ENCODE measurements around the gene STXBP5. TPM values are rescaled to one million over a fixed set of nuclear protein-coding genes. Genes with fewer than 3 reads are reported as not detected.

STXBP5 gene
- total RNA-seq, 2 experiments from 2014 or later = 17.6 to 17.7 TPM

DNA sequence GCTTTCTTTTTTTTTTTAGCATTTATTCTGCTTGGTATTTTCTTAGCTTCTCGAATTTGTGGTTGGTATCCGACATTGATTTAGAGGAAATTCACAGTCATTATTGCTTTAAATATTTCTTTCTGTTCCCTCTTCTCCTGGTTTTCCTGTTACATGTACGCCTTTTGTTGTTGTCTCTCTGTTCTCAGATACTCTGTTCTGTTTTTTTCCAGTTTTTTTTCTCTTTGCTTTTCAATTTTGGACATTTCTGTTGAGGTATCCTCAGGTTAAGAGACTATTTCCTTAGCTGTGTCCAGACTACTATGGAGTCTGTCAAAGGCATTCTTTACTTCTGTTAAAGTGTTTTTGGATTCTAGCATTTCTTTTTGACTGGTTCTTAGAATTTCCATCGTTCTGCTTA is 17.5 kb downstream of the STXBP5 start:
- Mint-ChIP-seq H3K4me1 (peaks cover 14% of the 10 kb centered on the region), H3K36me3 (ENCODE audit: low read depth) (peaks cover 38% of the 10 kb centered on the region), H3K9me3 (no peaks in the 10 kb centered on the region), H3K27ac (no peak overlapping the region), H3K4me3 (no peak overlapping the region), H3K27me3 (no peaks in the 10 kb centered on the region)
- CTCF ChIA-PET = interaction anchor here (0.6 to 0.7 kb wide), 2 partner anchors 87 to 231 kb away, joined by 3 read pairs; no protein-coding TSS in a partner anchor
- DNase-seq = no peak
- POLR2A ChIA-PET = no interaction called here

DNA sequence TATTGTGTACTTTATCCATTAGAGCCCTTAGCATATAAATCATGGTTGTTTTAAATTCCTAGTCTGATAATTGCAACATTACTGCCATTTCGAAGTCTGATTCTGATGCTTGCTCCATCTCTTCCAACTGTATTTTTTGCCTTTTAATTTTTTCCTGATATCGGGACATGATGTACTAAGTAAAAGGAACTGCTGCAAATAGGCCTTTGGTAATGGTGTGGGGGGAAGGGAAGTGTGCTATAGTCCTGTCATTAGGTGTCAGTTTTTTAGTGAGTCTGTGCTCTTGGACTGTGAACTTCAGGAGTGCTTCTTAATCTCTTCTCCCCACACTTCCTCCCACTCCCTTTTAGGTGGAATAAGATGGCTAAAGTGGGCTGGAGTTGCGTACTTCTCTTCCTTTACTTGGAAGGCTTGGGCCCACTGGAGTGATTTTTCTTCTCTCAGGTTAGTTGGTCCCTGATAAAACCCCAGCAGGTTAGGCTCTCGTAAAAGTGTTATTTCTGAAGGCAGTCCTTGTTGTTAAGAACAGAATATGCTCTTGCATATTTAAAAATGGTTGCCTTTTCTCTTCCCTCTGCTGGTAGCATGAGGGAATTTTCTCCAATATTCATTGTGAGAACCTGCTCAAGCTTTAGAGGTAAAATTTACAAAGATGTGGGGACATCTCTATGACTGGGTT is 18.1 kb downstream of the STXBP5 start:
- ChIA-PET POLR2A (no interaction called here), CTCF (interaction anchor here (0.7 to 1.1 kb wide), 2 partner anchors 23 to 86 kb away, joined by 3 read pairs; no protein-coding TSS in a partner anchor)
- H3K4me1 Mint-ChIP-seq = peaks cover 14% of the 10 kb centered on the region
- H3K27me3 Mint-ChIP-seq = no peaks in the 10 kb centered on the region
- H3K36me3 Mint-ChIP-seq (ENCODE audit: low read depth) = peaks cover 36% of the 10 kb centered on the region
- no peak overlapping the region for H3K27ac Mint-ChIP-seq
- no peak overlapping the region for H3K4me3 Mint-ChIP-seq
- no peak for DNase-seq
- H3K9me3 Mint-ChIP-seq = no peaks in the 10 kb centered on the region

- peaks cover 20% of the 10 kb centered on the region for H3K4me1 Mint-ChIP-seq
- no peak overlapping the region for H3K4me3 Mint-ChIP-seq
- H3K36me3 Mint-ChIP-seq (ENCODE audit: low read depth) = peaks cover 32% of the 10 kb centered on the region
- no peak for DNase-seq
- ChIA-PET POLR2A (no interaction called here), CTCF (no interaction called here)
- no peaks in the 10 kb centered on the region for H3K9me3 Mint-ChIP-seq
- no peak overlapping the region for H3K27ac Mint-ChIP-seq
- H3K27me3 Mint-ChIP-seq = no peaks in the 10 kb centered on the region
Observed at GRCh38 chr6:147223736-147224135, 19.5 kb downstream of the STXBP5 start.

DNA sequence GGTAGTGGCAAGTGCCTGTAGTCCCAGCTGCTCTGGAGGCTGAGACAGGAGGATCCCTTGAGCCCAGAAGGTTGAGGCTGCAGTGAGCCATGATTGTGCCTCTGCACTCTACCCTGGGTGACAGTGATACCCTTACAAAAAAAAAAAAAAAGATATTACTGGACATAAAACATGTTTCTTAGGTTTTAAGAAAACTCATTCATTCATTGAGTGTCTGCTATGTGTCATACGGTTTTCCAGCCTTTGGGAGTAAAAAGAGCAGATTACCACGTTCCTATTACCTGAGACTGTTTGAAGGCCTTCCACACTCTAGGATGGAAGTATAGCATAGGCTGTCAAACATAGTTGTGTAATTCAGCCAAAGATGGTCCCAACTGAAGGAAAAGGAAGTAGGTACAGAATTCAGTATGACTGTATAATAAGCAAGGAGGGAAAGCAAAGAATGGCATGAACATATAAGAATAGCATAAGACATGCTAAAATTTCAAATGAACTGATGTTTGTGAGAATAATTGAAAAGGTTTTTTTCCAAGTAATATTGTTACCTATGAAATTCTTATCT is 22.0 kb downstream of the STXBP5 start:
- CTCF ChIA-PET = no interaction called here
- POLR2A ChIA-PET = no interaction called here
- no peak overlapping the region for H3K4me3 Mint-ChIP-seq

GRCh38 chr6:147226877-147227276 is 22.7 kb downstream of the STXBP5 start:
- Mint-ChIP-seq H3K4me3 (no peak overlapping the region), H3K36me3 (ENCODE audit: low read depth) (peaks cover 16% of the 10 kb centered on the region), H3K27ac (no peak overlapping the region), H3K9me3 (no peaks in the 10 kb centered on the region), H3K27me3 (no peaks in the 10 kb centered on the region), H3K4me1 (peaks cover 7% of the 10 kb centered on the region)
- ChIA-PET POLR2A (no interaction called here), CTCF (no interaction called here)
- no peak for DNase-seq

More for the DNA sequence above, 22.0 kb downstream of the STXBP5 start:
- Mint-ChIP-seq H3K4me1 (peaks cover 9% of the 10 kb centered on the region), H3K9me3 (no peaks in the 10 kb centered on the region), H3K27me3 (no peaks in the 10 kb centered on the region), H3K27ac (no peak overlapping the region), H3K36me3 (ENCODE audit: low read depth) (peaks cover 19% of the 10 kb centered on the region)
- DNase-seq = no peak

- H3K4me1 Mint-ChIP-seq = peaks cover 6% of the 10 kb centered on the region
- ChIA-PET CTCF (no interaction called here), POLR2A (no interaction called here)
- H3K4me3 Mint-ChIP-seq = no peak overlapping the region
- H3K27me3 Mint-ChIP-seq = no peaks in the 10 kb centered on the region
- DNase-seq = no peak
- no peak overlapping the region for H3K27ac Mint-ChIP-seq
- H3K9me3 Mint-ChIP-seq = no peaks in the 10 kb centered on the region
- peaks cover 8% of the 10 kb centered on the region for H3K36me3 Mint-ChIP-seq (ENCODE audit: low read depth)
Observed at GRCh38 chr6:147227770-147228320, 23.6 kb downstream of the STXBP5 start.

- Mint-ChIP-seq H3K36me3 (ENCODE audit: low read depth) (peaks cover 4% of the 10 kb centered on the region), H3K4me1 (peaks cover 6% of the 10 kb centered on the region), H3K9me3 (no peaks in the 10 kb centered on the region), H3K4me3 (no peak overlapping the region), H3K27me3 (no peaks in the 10 kb centered on the region), H3K27ac (no peak overlapping the region)
- DNase-seq = no peak
- CTCF ChIA-PET = no interaction called here
- POLR2A ChIA-PET = no interaction called here
Observed at GRCh38 chr6:147231589-147231988, 27.4 kb downstream of the STXBP5 start.

DNA sequence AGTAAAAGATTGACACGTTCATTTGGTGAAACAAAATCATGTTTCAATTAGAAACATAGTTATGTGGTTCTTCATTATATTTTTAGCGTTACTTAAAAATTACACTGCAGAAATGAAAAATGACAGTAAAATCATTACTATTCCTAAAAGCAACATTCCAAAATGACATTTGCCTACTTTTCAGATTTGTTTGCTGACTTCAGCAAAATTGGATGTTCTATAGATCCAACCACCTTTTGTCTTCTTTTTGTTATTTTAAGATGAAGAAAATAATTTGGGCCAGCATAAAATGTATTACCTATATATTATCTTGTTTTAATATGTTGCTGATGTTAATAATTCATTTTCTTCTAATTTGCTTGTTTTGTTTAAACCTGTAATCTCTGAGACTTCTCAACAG is 30.5 kb downstream of the STXBP5 start:
- H3K4me3 Mint-ChIP-seq = no peak overlapping the region
- CTCF ChIA-PET = no interaction called here
- no peaks in the 10 kb centered on the region for H3K27me3 Mint-ChIP-seq
- H3K9me3 Mint-ChIP-seq = no peaks in the 10 kb centered on the region
- POLR2A ChIA-PET = no interaction called here
- H3K27ac Mint-ChIP-seq = no peak overlapping the region
- H3K36me3 Mint-ChIP-seq (ENCODE audit: low read depth) = peaks cover 15% of the 10 kb centered on the region
- H3K4me1 Mint-ChIP-seq = no peaks in the 10 kb centered on the region
- DNase-seq = no peak

- POLR2A ChIA-PET = no interaction called here
- no peaks in the 10 kb centered on the region for H3K27me3 Mint-ChIP-seq
- CTCF ChIA-PET = no interaction called here
- H3K27ac Mint-ChIP-seq = no peak overlapping the region
- DNase-seq = no peak
- no peaks in the 10 kb centered on the region for H3K4me1 Mint-ChIP-seq
- no peak overlapping the region for H3K4me3 Mint-ChIP-seq
- no peaks in the 10 kb centered on the region for H3K9me3 Mint-ChIP-seq
- peaks cover 23% of the 10 kb centered on the region for H3K36me3 Mint-ChIP-seq (ENCODE audit: low read depth)
Observed at GRCh38 chr6:147238164-147238563, 33.9 kb downstream of the STXBP5 start.

GRCh38 chr6:147238906-147239305 is 34.7 kb downstream of the STXBP5 start:
- Mint-ChIP-seq H3K36me3 (ENCODE audit: low read depth) (peaks cover 23% of the 10 kb centered on the region), H3K9me3 (no peaks in the 10 kb centered on the region), H3K27me3 (no peaks in the 10 kb centered on the region), H3K4me3 (no peak overlapping the region), H3K4me1 (no peaks in the 10 kb centered on the region), H3K27ac (no peak overlapping the region)
- no peak for DNase-seq
- ChIA-PET CTCF (interaction anchor here (1.3 kb wide), 1 partner anchor 17 kb away, joined by 3 read pairs; no protein-coding TSS in a partner anchor), POLR2A (no interaction called here)

DNA sequence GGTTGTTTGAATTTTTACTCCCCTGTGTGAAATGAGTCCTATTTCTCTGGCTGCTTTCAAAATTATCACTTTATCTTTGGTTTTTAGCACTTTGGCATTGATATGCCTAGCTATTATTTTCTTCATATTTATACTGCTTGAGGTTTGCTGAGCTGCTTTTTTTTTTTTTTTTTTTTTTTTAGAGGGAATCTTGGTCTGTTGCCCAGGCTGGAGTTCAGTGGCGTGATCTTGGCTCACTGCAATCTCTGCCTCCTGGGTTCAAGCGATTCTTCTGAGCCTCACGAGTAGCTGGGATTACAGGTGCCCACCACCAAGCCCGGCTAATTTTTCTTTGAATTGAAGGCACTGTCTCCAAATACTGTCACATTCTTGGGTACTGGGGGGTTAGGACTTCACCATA is 40.6 kb downstream of the STXBP5 start:
- ChIA-PET POLR2A (no interaction called here), CTCF (interaction anchor here (0.6 to 1.2 kb wide), 2 partner anchors 22 to 200 kb away, joined by 3 read pairs; no protein-coding TSS in a partner anchor)
- Mint-ChIP-seq H3K36me3 (ENCODE audit: low read depth) (peaks cover 24% of the 10 kb centered on the region), H3K27me3 (no peaks in the 10 kb centered on the region), H3K9me3 (no peaks in the 10 kb centered on the region), H3K27ac (no peak overlapping the region), H3K4me1 (no peaks in the 10 kb centered on the region), H3K4me3 (no peak overlapping the region)
- no peak for DNase-seq

GRCh38 chr6:147245693-147246092 is 41.5 kb downstream of the STXBP5 start:
- Mint-ChIP-seq H3K4me1 (no peaks in the 10 kb centered on the region), H3K27me3 (no peaks in the 10 kb centered on the region), H3K36me3 (ENCODE audit: low read depth) (peaks cover 27% of the 10 kb centered on the region), H3K27ac (no peak overlapping the region), H3K9me3 (no peaks in the 10 kb centered on the region), H3K4me3 (no peak overlapping the region)
- DNase-seq = no peak
- CTCF ChIA-PET = interaction anchor here (1.2 kb wide), 1 partner anchor 23 kb away, joined by 3 read pairs; no protein-coding TSS in a partner anchor
- POLR2A ChIA-PET = no interaction called here

- POLR2A ChIA-PET = no interaction called here
- Mint-ChIP-seq H3K27ac (no peak overlapping the region), H3K4me3 (no peak overlapping the region), H3K9me3 (peaks cover 6% of the 10 kb centered on the region), H3K4me1 (no peaks in the 10 kb centered on the region), H3K27me3 (no peaks in the 10 kb centered on the region), H3K36me3 (ENCODE audit: low read depth) (peaks cover 37% of the 10 kb centered on the region)
- CTCF ChIA-PET = no interaction called here
- no peak for DNase-seq
Observed at GRCh38 chr6:147246853-147247635, 42.8 kb downstream of the STXBP5 start.

Measured in activated CD4-positive, alpha-beta T cell treated with anti-CD3 and anti-CD28 coated beads, Interleukin-2, amount 10 ng/mL, durations not matched to agents 7 days and 5 days (primary cell).